Body of pancreas (tissue), 4 donors: Measurements from ENCODE around the gene PHF12.

Source experiments
- CTCF ChIP-seq, 7 experiments: fragments of 450-650 bp in 4 of 7; fragments of 200-600 bp in 3 of 7; sonication (generic) in 3 of 7; IDR thresholded peaks; one replicate each; pipeline ENCODE4 v1.5.1; 2016 to 2019; ENCODE audit warnings: antibody characterized with exemption in 7 of 7
- POLR2A ChIP-seq, 3 donors: fragments of 450-650 bp; IDR thresholded peaks; one replicate each; pipeline ENCODE4 v1.6.1; 2016; ENCODE audit warnings: antibody characterized with exemption in 3 of 3, mild to moderate bottlenecking in 2 of 3

GRCh38 chr17:28906276-28906675, 45.0 kb downstream of the PHF12 start:
- no peak for TF ChIP-seq CTCF (IDR thresholded peaks at IDR 0.05)
- no peak for TF ChIP-seq POLR2A (IDR thresholded peaks at IDR 0.05)
